Endothelial cell of umbilical vein (primary cell): ENCODE measurements around the gene TEX29. TPM values are rescaled to one million over a fixed set of nuclear protein-coding genes. Genes with fewer than 3 reads are reported as not detected.

ENCODE experiments used
- BruUV-seq: library from RNA; stranded (reverse); fragments of 400-500 nt; replicated peaks from 2 replicates; lab custom pipeline; 2021; lab: Mats Ljungman, UMichigan
- CTCF ChIA-PET: fragments of 300-600, 350-600 bp; sonication (Branson Sonifier 250); formaldehyde crosslinking; loops from one replicate; lab custom pipeline; 2021; ENCODE audit warnings: antibody characterized with exemption, inconsistent platforms; lab: Charles Lee
- POLR2A ChIA-PET: fragments of 300-600, 350-600 bp; sonication (Branson Sonifier 250); formaldehyde crosslinking; loops from one replicate; lab custom pipeline; 2021; ENCODE audit warnings: antibody characterized with exemption, inconsistent platforms; lab: Charles Lee
- DNase-seq: peaks from one replicate; pipeline ENCODE4 v3.0.0-alpha.2; 2011; ENCODE audit warnings: low read depth, low spot score
- FAIRE-seq: peaks from 2 replicates; lab custom pipeline; 2011; peaks lifted over from hg19 to GRCh38; lab: Jason Lieb, UNC
- H2AFZ ChIP-seq: 2 replicates; pipeline ENCODE4 v1.6.0; 2012; ENCODE audit warnings: low read depth, low read length, control low read depth, inconsistent platforms
- H3K27ac ChIP-seq: 2 replicates; pipeline ENCODE4 v1.5.1; 2011; ENCODE audit warnings: low read depth, mild to moderate bottlenecking, control low read depth, low read length, moderate library complexity; ENCODE audit not compliant: insufficient read depth
- H3K27me3 ChIP-seq, 2 experiments: 2 replicates each; pipeline versions ENCODE4 v1.6.0 to v1.6.1; 2011; ENCODE audit warnings: low read length in 2 of 2, mixed read lengths in 1 of 2; ENCODE audit not compliant: control insufficient read depth in 2 of 2, insufficient read depth in 2 of 2
- H3K36me3 ChIP-seq, 2 experiments: 2 replicates in 1 of 2; 3 replicates in 1 of 2; pipeline ENCODE4 v1.5.1; 2011; ENCODE audit warnings: low read length in 2 of 2, mild to moderate bottlenecking in 1 of 2, moderate library complexity in 1 of 2; ENCODE audit not compliant: control insufficient read depth in 2 of 2, insufficient read depth in 2 of 2; ENCODE audit errors: extremely low read depth in 1 of 2
- H3K4me1 ChIP-seq: 3 replicates; pipeline ENCODE4 v1.5.1; 2011; ENCODE audit warnings: mild to moderate bottlenecking, low read length; ENCODE audit not compliant: control insufficient read depth, insufficient read depth; ENCODE audit errors: extremely low read depth
- H3K4me2 ChIP-seq: 2 replicates; pipeline ENCODE4 v1.6.1; 2011; ENCODE audit warnings: low read length, control low read depth, mixed read lengths; ENCODE audit not compliant: insufficient read depth
- H3K4me3 ChIP-seq, 3 experiments: fragments of 200-600 bp in 1 of 3; sonication (generic), shearing (Covaris generic) in 1 of 3; replicated peaks in 1 of 3; 2 replicates each; pipeline ENCODE4 v1.5.1; 2011 to 2016; ENCODE audit warnings: control low read depth in 3 of 3, low read length in 3 of 3, mild to moderate bottlenecking in 2 of 3, inconsistent platforms in 1 of 3, low read depth in 1 of 3, moderate library complexity in 1 of 3; ENCODE audit not compliant: insufficient read depth in 1 of 3
- H3K79me2 ChIP-seq: 2 replicates; pipeline ENCODE4 v1.6.0; 2012; ENCODE audit warnings: low read length, inconsistent platforms; ENCODE audit not compliant: control insufficient read depth, insufficient read depth
- H3K9ac ChIP-seq: replicated peaks from 2 replicates; pipeline ENCODE3; 2011; ENCODE audit warnings: low read length, control low read depth; ENCODE audit not compliant: insufficient read depth; ENCODE audit errors: extremely low read depth
- H3K9me1 ChIP-seq: replicated peaks from 3 replicates; pipeline ENCODE4 v1.6.0; 2011; ENCODE audit warnings: mild to moderate bottlenecking, low read length; ENCODE audit not compliant: control insufficient read depth, insufficient read depth; ENCODE audit errors: extremely low read depth
- H3K9me3 ChIP-seq: replicated peaks from 2 replicates; pipeline ENCODE4 v1.5.1; 2012; ENCODE audit warnings: low read length, inconsistent platforms; ENCODE audit not compliant: control insufficient read depth, insufficient read depth
- H4K20me1 ChIP-seq: replicated peaks from 2 replicates; pipeline ENCODE3; 2011; ENCODE audit warnings: mild to moderate bottlenecking, low read length; ENCODE audit not compliant: control insufficient read depth, insufficient read depth; ENCODE audit errors: extremely low read depth
- CTCF ChIP-seq, 2 donors: IDR thresholded peaks; 1 replicate in 1 of 2; 2 replicates in 1 of 2; pipeline ENCODE4 v1.5.1; 2011; ENCODE audit warnings: low read length in 2 of 2, mild to moderate bottlenecking in 2 of 2, moderate library complexity in 2 of 2, control low read depth in 1 of 2, inconsistent platforms in 1 of 2, low read depth in 1 of 2; ENCODE audit not compliant: insufficient read depth in 1 of 2; ENCODE audit errors: extremely low read depth in 1 of 2
- EZH2 ChIP-seq: IDR thresholded peaks from 2 replicates; pipeline ENCODE4 v1.6.1; 2012; ENCODE audit warnings: borderline replicate concordance, low read depth, mild to moderate bottlenecking, moderate library complexity, low read length, inconsistent platforms; ENCODE audit not compliant: severe bottlenecking
- FOS ChIP-seq: IDR thresholded peaks from 2 replicates; pipeline ENCODE4 v1.6.1; 2011; ENCODE audit warnings: mild to moderate bottlenecking, low read length, moderate library complexity, borderline replicate concordance; ENCODE audit not compliant: insufficient read depth
- GATA2 ChIP-seq: IDR thresholded peaks from 2 replicates; pipeline ENCODE4 v1.7.0; 2011; ENCODE audit warnings: low read depth, mild to moderate bottlenecking, moderate library complexity, mixed read lengths, low read length; ENCODE audit not compliant: insufficient read length, insufficient read depth
- POLR2AphosphoS5 ChIP-seq: IDR thresholded peaks from 2 replicates; pipeline ENCODE4 v1.6.1; 2012; ENCODE audit warnings: low read depth, mild to moderate bottlenecking, control low read depth, low read length, moderate library complexity; ENCODE audit not compliant: insufficient read depth
- dilution Hi-C: fragments of 300-500 bp; cut with MboI; formaldehyde crosslinking; loops from one replicate; pipeline ENCODE4 v1.15.0; 2019; ENCODE audit warnings: low sequenced_read_pairs; ENCODE audit not compliant: extremely low pct_ligation_motif_present
- intact Hi-C: fragments of 100-400 bp; cut with micrococcal nuclease; formaldehyde crosslinking; loops from one replicate; pipeline ENCODE4 v1.10.0; 2022
- polyA plus RNA-seq, 4 experiments: library from polyadenylated mRNA; depleted of rRNA in 3 of 4; stranded (reverse) in 3 of 4; unstranded in 1 of 4; fragments of >200 nt; gene quantifications; 2 replicates each; pipeline versions ENCODE4 v1.2.1 to v1.2.3, GENCODE V29; 2011 to 2012; ENCODE audit warnings: missing spikeins in 1 of 4
- total RNA-seq: library from RNA; stranded (reverse); gene quantifications from 2 replicates; pipeline ENCODE4 v1.2.3, GENCODE V29; 2021

Gene TEX29
- total and polyA plus RNA-seq, 2 donors (not counting 3 experiments of a cell fraction or from before 2014, with no cell fraction given), result 0.44 TPM; not detected in 1

- ChIA-PET CTCF (no interaction called here), POLR2A (no interaction called here)
- no peaks in the 10 kb centered on the region for H3K9me1 ChIP-seq
- intact Hi-C loops (no loop called here), dilution Hi-C loops (no loop called here)
- BruUV-seq, result no TSS peak
- no peaks in the 10 kb centered on the region for H3K79me2 ChIP-seq
- H3K4me1 ChIP-seq, result no peaks in the 10 kb centered on the region
- no peak overlapping the region for H3K4me2 ChIP-seq
- H3K27ac ChIP-seq, result no peak overlapping the region
- no peaks in the 10 kb centered on the region for H3K9me3 ChIP-seq
- H3K9ac ChIP-seq, result no peak overlapping the region
- FAIRE-seq (no peak), DNase-seq (no peak)
- H2AFZ ChIP-seq, result no peak overlapping the region
- H3K27me3 ChIP-seq, result no peaks in the 10 kb centered on the region
- TF ChIP-seq POLR2AphosphoS5, result no peak
- no peak for TF ChIP-seq GATA2
- no peak for TF ChIP-seq FOS
- no peak for TF ChIP-seq EZH2
- no peak for TF ChIP-seq CTCF (IDR thresholded peaks at IDR 0.05; ENCODE audit: extremely low read depth in 1 of 2, insufficient read depth in 1 of 2, low read depth in 1 of 2, low read length in 2 of 2)
- no peaks in the 10 kb centered on the region for H4K20me1 ChIP-seq
- no peaks in the 10 kb centered on the region for H3K36me3 ChIP-seq
- H3K4me3 ChIP-seq, result no peak overlapping the region
These were observed 22.9 kb downstream of the TEX29 start for GRCh38 chr13:111343186-111343805.
